RCC 7860 (cell line): ENCODE measurements around the gene HBG2.

ENCODE experiments used
- DNase-seq: peaks from one replicate; pipeline ENCODE4 v3.0.0-alpha.2; 2015; ENCODE audit warnings: low spot score
- FAIRE-seq: peaks from 2 replicates; lab custom pipeline; 2012; peaks lifted over from hg19 to GRCh38; lab: Jason Lieb, UNC

Gene HBG2

GRCh38 chr11:5231111-5231510, 23.5 kb downstream of the HBG2 start:
- FAIRE-seq, result no peak

GRCh38 chr11:5230266-5230665, 24.3 kb downstream of the HBG2 start:
- FAIRE-seq, result no peak

More at GRCh38 chr11:5231111-5231510, 23.5 kb downstream of the HBG2 start:
- DNase-seq, result no peak

GRCh38 chr11:5229796-5230195, 24.8 kb downstream of the HBG2 start:
- DNase-seq (no peak), FAIRE-seq (no peak)

More at GRCh38 chr11:5230266-5230665, 24.3 kb downstream of the HBG2 start:
- DNase-seq, result no peak

- DNase-seq (no peak), FAIRE-seq (no peak)
Measured at GRCh38 chr11:5229356-5229755, 25.2 kb downstream of the HBG2 start.

- DNase-seq (no peak), FAIRE-seq (no peak)
Measured at GRCh38 chr11:5228124-5228523, 26.5 kb downstream of the HBG2 start.

- DNase-seq (no peak), FAIRE-seq (no peak)
Measured at GRCh38 chr11:5227681-5228080, 26.9 kb downstream of the HBG2 start.

- no peak for FAIRE-seq
Measured at GRCh38 chr11:5226732-5227310, 27.8 kb downstream of the HBG2 start, which contains the start of gene HBB. Gene HBB, minus strand, starts transcription at chr11:5227071. Its CDS starts 50 bp downstream, at chr11:5227021.

GRCh38 chr11:5225480-5225871, 29.1 kb downstream of the HBG2 start:
- DNase-seq (no peak), FAIRE-seq (no peak)

More at GRCh38 chr11:5226732-5227310, 27.8 kb downstream of the HBG2 start, which contains the start of gene HBB:
- no peak for DNase-seq

- no peak for FAIRE-seq
- no peak for DNase-seq
Measured at GRCh38 chr11:5224538-5225479, 29.8 kb downstream of the HBG2 start.

GRCh38 chr11:5223686-5224085, 30.9 kb downstream of the HBG2 start:
- DNase-seq, result no peak
- FAIRE-seq, result no peak

- FAIRE-seq, result no peak
- no peak for DNase-seq
Measured at GRCh38 chr11:5223146-5223545, 31.4 kb downstream of the HBG2 start.

GRCh38 chr11:5210376-5210885, 44.1 kb downstream of the HBG2 start:
- FAIRE-seq (no peak), DNase-seq (no peak)

GRCh38 chr11:5204787-5205186, 49.8 kb downstream of the HBG2 start:
- peak; percentile 38 for FAIRE-seq
- DNase-seq, result peak; percentile 45

GRCh38 chr11:5203366-5203765, 51.2 kb downstream of the HBG2 start:
- DNase-seq (no peak), FAIRE-seq (no peak)
